Transverse colon (tissue), 3 donors: ENCODE results near the gene HDAC2.

Experiments
- EP300 ChIP-seq: sonication (generic); formaldehyde crosslinking; IDR thresholded peaks from one replicate; pipeline ENCODE4 v1.6.1; 2017; ENCODE audit warnings: antibody characterized with exemption, low read depth
- POLR2A ChIP-seq: fragments of 450-650 bp; IDR thresholded peaks from one replicate; pipeline ENCODE4 v1.6.1; 2016; ENCODE audit warnings: antibody characterized with exemption, mild to moderate bottlenecking, moderate library complexity
- TF ChIP-seq, protein P1 (sequence below), 5 experiments: fragments of 200-600 bp in 3 of 5; fragments of 450-650 bp in 2 of 5; sonication (generic) in 3 of 5; IDR thresholded peaks; 1 replicate in 2 of 5; 2 replicates in 3 of 5; pipeline ENCODE4 v1.5.1; 2016 to 2017; ENCODE audit warnings: antibody characterized with exemption in 5 of 5, inconsistent platforms in 3 of 5, mild to moderate bottlenecking in 2 of 5, moderate library complexity in 1 of 5

DNA sequence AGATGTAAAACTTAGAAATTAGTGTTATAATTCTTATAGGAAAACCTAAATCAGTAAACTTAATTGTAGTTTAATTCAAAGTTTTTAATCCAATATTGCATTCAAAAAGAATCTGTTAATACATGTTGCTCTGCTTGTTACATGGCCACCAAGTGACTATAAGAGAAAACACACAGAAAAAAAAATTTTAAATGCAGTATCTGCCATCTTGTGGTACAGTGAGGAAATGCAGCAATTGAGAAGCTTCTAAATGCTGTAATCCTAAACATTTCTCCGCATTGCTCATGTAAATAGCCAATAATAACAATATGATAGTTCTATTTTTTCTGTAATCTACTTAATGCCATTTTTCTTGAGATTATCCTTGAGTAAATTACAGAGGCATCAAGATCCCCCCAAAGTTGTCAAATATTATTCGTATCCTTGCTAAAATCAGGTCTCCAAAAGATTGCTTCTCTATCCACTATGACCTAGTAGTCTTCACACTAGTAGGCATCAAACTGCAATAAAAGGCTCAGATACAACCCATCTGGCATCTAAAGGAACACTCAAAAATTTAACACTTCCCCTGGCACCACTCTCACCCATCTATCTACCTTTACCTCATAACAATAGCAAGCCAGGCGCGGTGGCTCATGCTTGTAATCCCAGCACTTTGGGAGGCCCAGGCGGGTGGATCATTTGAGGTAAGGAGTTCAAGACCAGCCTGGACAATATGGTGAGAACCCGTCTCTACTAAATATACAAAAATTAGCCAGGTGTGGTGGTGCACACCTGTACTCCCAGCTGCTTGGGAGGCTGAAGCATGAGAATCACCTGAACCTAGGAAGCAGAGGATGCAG, 34.6 kb downstream of the HDAC2 start:
- TF ChIP-seq, protein P1, sequence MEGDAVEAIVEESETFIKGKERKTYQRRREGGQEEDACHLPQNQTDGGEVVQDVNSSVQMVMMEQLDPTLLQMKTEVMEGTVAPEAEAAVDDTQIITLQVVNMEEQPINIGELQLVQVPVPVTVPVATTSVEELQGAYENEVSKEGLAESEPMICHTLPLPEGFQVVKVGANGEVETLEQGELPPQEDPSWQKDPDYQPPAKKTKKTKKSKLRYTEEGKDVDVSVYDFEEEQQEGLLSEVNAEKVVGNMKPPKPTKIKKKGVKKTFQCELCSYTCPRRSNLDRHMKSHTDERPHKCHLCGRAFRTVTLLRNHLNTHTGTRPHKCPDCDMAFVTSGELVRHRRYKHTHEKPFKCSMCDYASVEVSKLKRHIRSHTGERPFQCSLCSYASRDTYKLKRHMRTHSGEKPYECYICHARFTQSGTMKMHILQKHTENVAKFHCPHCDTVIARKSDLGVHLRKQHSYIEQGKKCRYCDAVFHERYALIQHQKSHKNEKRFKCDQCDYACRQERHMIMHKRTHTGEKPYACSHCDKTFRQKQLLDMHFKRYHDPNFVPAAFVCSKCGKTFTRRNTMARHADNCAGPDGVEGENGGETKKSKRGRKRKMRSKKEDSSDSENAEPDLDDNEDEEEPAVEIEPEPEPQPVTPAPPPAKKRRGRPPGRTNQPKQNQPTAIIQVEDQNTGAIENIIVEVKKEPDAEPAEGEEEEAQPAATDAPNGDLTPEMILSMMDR (IDR thresholded peaks at IDR 0.05): peak; percentile 62 to 80 (median 73)
- no peak for TF ChIP-seq EP300
- no peak for TF ChIP-seq POLR2A
